Thyroid gland (tissue), 4 donors: ENCODE results near the gene GRK1.

Experiments used
- POLR2A ChIP-seq, 2 donors: fragments of 450-650 bp; IDR thresholded peaks; one replicate each; pipeline ENCODE4 v1.6.1; 2017; ENCODE audit warnings: antibody characterized with exemption in 2 of 2, mild to moderate bottlenecking in 2 of 2, moderate library complexity in 1 of 2
- TF ChIP-seq, protein P1 (sequence below), 6 experiments: fragments of 200-600 bp in 3 of 6; fragments of 450-650 bp in 3 of 6; sonication (generic) in 3 of 6; IDR thresholded peaks; one replicate each; pipeline ENCODE4 v1.5.1; 2016 to 2019; ENCODE audit warnings: antibody characterized with exemption in 6 of 6, mild to moderate bottlenecking in 2 of 6, inconsistent platforms in 1 of 6, moderate library complexity in 1 of 6

GRCh38 chr13:113782472-113782871 is 115.5 kb downstream of the GRK1 start:
- TF ChIP-seq, protein P1, sequence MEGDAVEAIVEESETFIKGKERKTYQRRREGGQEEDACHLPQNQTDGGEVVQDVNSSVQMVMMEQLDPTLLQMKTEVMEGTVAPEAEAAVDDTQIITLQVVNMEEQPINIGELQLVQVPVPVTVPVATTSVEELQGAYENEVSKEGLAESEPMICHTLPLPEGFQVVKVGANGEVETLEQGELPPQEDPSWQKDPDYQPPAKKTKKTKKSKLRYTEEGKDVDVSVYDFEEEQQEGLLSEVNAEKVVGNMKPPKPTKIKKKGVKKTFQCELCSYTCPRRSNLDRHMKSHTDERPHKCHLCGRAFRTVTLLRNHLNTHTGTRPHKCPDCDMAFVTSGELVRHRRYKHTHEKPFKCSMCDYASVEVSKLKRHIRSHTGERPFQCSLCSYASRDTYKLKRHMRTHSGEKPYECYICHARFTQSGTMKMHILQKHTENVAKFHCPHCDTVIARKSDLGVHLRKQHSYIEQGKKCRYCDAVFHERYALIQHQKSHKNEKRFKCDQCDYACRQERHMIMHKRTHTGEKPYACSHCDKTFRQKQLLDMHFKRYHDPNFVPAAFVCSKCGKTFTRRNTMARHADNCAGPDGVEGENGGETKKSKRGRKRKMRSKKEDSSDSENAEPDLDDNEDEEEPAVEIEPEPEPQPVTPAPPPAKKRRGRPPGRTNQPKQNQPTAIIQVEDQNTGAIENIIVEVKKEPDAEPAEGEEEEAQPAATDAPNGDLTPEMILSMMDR (IDR thresholded peaks at IDR 0.05): no peak
- no peak for TF ChIP-seq POLR2A (IDR thresholded peaks at IDR 0.05)
